WTC11 (cell line): Measurements from ENCODE around the gene GPR3. TPM values are rescaled to one million over a fixed set of nuclear protein-coding genes. Genes with fewer than 3 reads are reported as not detected.
A peak's percentile ranks its signal among the peaks of the same experiment; 100 is the strongest.

Experiments
- ATAC-seq: fragments of 200-7000 bp; cut with Tn5 transposase; 2 replicates; pipeline ENCODE4 v1.10.0; 2021; ENCODE audit warnings: mild to moderate bottlenecking, moderate library complexity
- CTCF ChIA-PET: fragments of 300-600 bp; sonication (Branson Sonifier 250); formaldehyde crosslinking; loops from one replicate; lab custom pipeline; 2021; ENCODE audit warnings: antibody characterized with exemption; lab: Charles Lee
- POLR2A ChIA-PET: fragments of 350-600 bp; sonication (Branson Sonifier 250); formaldehyde crosslinking; loops from one replicate; lab custom pipeline; 2021; ENCODE audit warnings: antibody characterized with exemption; lab: Charles Lee
- DNase-seq: peaks from one replicate; pipeline ENCODE4 v3.0.0; 2021; ENCODE audit warnings: low spot score
- H3K27ac Mint-ChIP-seq: 2 replicates; pipeline ENCODE4 v1.8.0; 2021; ENCODE audit warnings: mixed read lengths
- H3K27me3 Mint-ChIP-seq: 2 replicates; pipeline ENCODE4 v1.8.0; 2021; ENCODE audit warnings: low read depth, mild to moderate bottlenecking, moderate library complexity, mixed read lengths
- H3K36me3 Mint-ChIP-seq: 2 replicates; pipeline ENCODE4 v1.8.0; 2021; ENCODE audit warnings: mixed read lengths
- H3K4me1 Mint-ChIP-seq: 2 replicates; pipeline ENCODE4 v1.8.0; 2022; ENCODE audit warnings: mixed read lengths
- H3K4me3 Mint-ChIP-seq: 2 replicates; pipeline ENCODE4 v1.8.0; 2021; ENCODE audit warnings: mild to moderate bottlenecking, moderate library complexity, mixed read lengths
- H3K9me3 Mint-ChIP-seq: 2 replicates; pipeline ENCODE4 v1.8.0; 2021; ENCODE audit warnings: mixed read lengths
- ATF1 ChIP-seq: sonication (generic); formaldehyde crosslinking; IDR thresholded peaks from 2 replicates; pipeline ENCODE4 v1.8.1; 2023; ENCODE audit warnings: mild to moderate bottlenecking, moderate library complexity, missing genetic modification reagents
- CBFB ChIP-seq: sonication (generic); formaldehyde crosslinking; IDR thresholded peaks from 2 replicates; pipeline ENCODE4 v1.8.1; 2022; ENCODE audit warnings: mild to moderate bottlenecking, low read depth, missing genetic modification reagents
- CREB1 ChIP-seq: sonication (generic); formaldehyde crosslinking; IDR thresholded peaks from 2 replicates; pipeline ENCODE4 v1.8.0; 2023; ENCODE audit warnings: mild to moderate bottlenecking, missing genetic modification reagents
- CREM ChIP-seq: sonication (generic); formaldehyde crosslinking; IDR thresholded peaks from 2 replicates; pipeline ENCODE4 v1.8.1; 2022; ENCODE audit warnings: mild to moderate bottlenecking, missing genetic modification reagents, moderate library complexity
- ESRRA ChIP-seq: sonication (generic); formaldehyde crosslinking; IDR thresholded peaks from 2 replicates; pipeline ENCODE4 v1.8.1; 2022; ENCODE audit warnings: mild to moderate bottlenecking, missing genetic modification reagents, borderline replicate concordance
- GRHL2 ChIP-seq: fragments of 250-450 bp; sonication (Bioruptor Pico); IDR thresholded peaks from 2 replicates; pipeline ENCODE4 v1.8.0; 2022; ENCODE audit warnings: mild to moderate bottlenecking, moderate library complexity; ENCODE audit not compliant: insufficient replicate concordance, severe bottlenecking
- JAZF1 ChIP-seq: fragments of 250-450 bp; sonication (Bioruptor Pico); IDR thresholded peaks from 2 replicates; pipeline ENCODE4 v1.9.0; 2021; ENCODE audit warnings: moderate library complexity, mild to moderate bottlenecking, inconsistent platforms
- RORB ChIP-seq: fragments of 250-450 bp; sonication (Bioruptor Pico); IDR thresholded peaks from 2 replicates; pipeline ENCODE4 v1.9.0; 2021; ENCODE audit warnings: mild to moderate bottlenecking
- SMAD3 ChIP-seq: sonication (generic); formaldehyde crosslinking; IDR thresholded peaks from 2 replicates; pipeline ENCODE4 v1.8.0; 2022; ENCODE audit warnings: missing genetic modification reagents, mild to moderate bottlenecking, borderline replicate concordance
- TEAD4 ChIP-seq: sonication (generic); formaldehyde crosslinking; IDR thresholded peaks from 2 replicates; pipeline ENCODE4 v1.8.0; 2022; ENCODE audit warnings: mild to moderate bottlenecking, missing genetic modification reagents
- TP53 ChIP-seq: sonication (generic); formaldehyde crosslinking; IDR thresholded peaks from 2 replicates; pipeline ENCODE4 v1.8.1; 2023; ENCODE audit warnings: mild to moderate bottlenecking, missing genetic modification reagents
- ZBTB21 ChIP-seq: sonication (generic); formaldehyde crosslinking; IDR thresholded peaks from 2 replicates; pipeline ENCODE4 v1.8.1; 2023; ENCODE audit warnings: mild to moderate bottlenecking, missing genetic modification reagents, borderline replicate concordance
- ZNF263 ChIP-seq: sonication (generic); formaldehyde crosslinking; IDR thresholded peaks from 2 replicates; pipeline ENCODE4 v1.8.1; 2022; ENCODE audit warnings: low read depth, mild to moderate bottlenecking, moderate library complexity, missing genetic modification reagents
- total RNA-seq: library from RNA; stranded (reverse); gene quantifications from 3 replicates; pipeline ENCODE4 v1.2.3, GENCODE V29; 2021
- TF ChIP-seq, protein P1 (sequence below): sonication (generic); formaldehyde crosslinking; conservative IDR thresholded peaks from 2 replicates; pipeline ENCODE4 v1.8.1; 2022; ENCODE audit warnings: mild to moderate bottlenecking, missing genetic modification reagents
- TF ChIP-seq, protein P2 (sequence below): sonication (generic); formaldehyde crosslinking; IDR thresholded peaks from 2 replicates; pipeline ENCODE4 v1.8.1; 2022; ENCODE audit warnings: low read depth, mild to moderate bottlenecking, moderate library complexity, missing genetic modification reagents, borderline replicate concordance
- TF ChIP-seq, protein P3 (sequence below): sonication (generic); formaldehyde crosslinking; IDR thresholded peaks from 2 replicates; pipeline ENCODE4 v1.8.1; 2023; ENCODE audit warnings: mild to moderate bottlenecking, missing genetic modification reagents, borderline replicate concordance
- TF ChIP-seq, protein P4 (sequence below): sonication (generic); formaldehyde crosslinking; IDR thresholded peaks from 2 replicates; pipeline ENCODE4 v1.8.1; 2023; ENCODE audit warnings: mild to moderate bottlenecking, missing genetic modification reagents

GPR3 gene
- total RNA-seq, 1 experiment from 2014 or later: 12.4 TPM

DNA sequence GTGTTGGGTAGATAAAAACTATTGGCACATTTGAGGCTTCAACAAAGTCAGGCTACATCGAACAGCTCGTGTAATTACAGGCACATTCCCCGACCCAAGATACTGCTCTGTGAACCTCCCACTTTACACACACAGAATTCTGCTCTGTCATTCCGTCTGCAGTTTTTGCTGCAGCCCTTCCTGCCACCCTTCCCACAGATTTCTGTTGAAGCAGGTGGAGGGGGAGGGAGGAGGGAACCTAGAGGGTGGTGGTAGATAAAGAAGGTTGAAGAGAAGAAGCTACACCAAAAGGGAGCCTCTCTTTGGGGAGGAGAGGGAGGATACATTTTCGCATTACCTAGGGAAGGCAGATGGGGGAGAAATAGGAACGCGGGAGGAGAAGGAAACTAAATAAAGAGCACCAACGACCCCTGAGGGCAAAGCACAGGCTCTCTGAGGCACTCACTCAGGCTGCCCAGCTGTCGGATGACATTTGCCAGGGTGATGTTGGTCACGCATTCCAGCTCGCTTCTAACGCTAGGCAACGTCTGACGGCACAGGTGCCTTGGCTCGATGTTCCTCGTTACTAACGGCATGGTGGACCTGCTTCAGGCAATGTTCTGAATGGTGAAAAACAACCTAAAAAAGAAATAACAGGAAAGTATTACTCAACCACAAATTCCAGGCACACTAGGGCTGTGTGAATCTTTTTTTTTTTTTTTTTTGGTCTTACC is 36.0 kb downstream of the GPR3 start (continued):
- TF ChIP-seq SMAD3 (CRISPR knock-in tag) (no peak), ATF1 (CRISPR knock-in tag) (no peak), ESRRA (CRISPR knock-in tag) (no peak), TEAD4 (CRISPR knock-in tag) (no peak)
- TF ChIP-seq, protein P1, sequence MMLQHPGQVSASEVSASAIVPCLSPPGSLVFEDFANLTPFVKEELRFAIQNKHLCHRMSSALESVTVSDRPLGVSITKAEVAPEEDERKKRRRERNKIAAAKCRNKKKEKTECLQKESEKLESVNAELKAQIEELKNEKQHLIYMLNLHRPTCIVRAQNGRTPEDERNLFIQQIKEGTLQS (CRISPR knock-in tag): no peak
- TF ChIP-seq, protein P2, sequence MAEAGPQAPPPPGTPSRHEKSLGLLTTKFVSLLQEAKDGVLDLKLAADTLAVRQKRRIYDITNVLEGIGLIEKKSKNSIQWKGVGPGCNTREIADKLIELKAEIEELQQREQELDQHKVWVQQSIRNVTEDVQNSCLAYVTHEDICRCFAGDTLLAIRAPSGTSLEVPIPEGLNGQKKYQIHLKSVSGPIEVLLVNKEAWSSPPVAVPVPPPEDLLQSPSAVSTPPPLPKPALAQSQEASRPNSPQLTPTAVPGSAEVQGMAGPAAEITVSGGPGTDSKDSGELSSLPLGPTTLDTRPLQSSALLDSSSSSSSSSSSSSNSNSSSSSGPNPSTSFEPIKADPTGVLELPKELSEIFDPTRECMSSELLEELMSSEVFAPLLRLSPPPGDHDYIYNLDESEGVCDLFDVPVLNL (CRISPR knock-in tag): no peak

DNA sequence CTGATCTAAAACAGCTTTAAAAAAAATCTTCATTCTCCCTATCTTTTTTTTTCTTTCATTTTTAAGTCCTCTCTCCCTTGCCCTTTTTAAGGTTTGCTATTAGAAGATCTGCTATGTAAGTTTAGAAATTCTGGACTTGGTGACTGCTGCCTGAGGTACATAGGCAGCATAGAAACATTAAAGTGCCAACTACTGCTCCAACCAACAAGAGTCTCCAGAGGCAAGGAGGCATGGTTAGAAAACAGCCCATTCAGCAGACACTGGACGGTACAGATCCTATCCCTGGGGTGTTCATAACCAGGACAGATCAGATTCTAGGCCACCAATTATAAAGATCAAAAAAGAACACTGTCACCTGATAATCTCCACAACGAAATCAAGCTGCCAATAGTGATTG is 36.6 kb downstream of the GPR3 start:
- TF ChIP-seq CREM (CRISPR knock-in tag) (no peak), JAZF1 (CRISPR knock-in tag) (no peak), CREB1 (CRISPR knock-in tag) (no peak), CBFB (CRISPR knock-in tag) (no peak), GRHL2 (CRISPR knock-in tag) (no peak), ZNF263 (no peak), TP53 (CRISPR knock-in tag) (no peak), ZBTB21 (CRISPR knock-in tag) (no peak), RORB (CRISPR knock-in tag) (no peak)
- TF ChIP-seq, protein P3, sequence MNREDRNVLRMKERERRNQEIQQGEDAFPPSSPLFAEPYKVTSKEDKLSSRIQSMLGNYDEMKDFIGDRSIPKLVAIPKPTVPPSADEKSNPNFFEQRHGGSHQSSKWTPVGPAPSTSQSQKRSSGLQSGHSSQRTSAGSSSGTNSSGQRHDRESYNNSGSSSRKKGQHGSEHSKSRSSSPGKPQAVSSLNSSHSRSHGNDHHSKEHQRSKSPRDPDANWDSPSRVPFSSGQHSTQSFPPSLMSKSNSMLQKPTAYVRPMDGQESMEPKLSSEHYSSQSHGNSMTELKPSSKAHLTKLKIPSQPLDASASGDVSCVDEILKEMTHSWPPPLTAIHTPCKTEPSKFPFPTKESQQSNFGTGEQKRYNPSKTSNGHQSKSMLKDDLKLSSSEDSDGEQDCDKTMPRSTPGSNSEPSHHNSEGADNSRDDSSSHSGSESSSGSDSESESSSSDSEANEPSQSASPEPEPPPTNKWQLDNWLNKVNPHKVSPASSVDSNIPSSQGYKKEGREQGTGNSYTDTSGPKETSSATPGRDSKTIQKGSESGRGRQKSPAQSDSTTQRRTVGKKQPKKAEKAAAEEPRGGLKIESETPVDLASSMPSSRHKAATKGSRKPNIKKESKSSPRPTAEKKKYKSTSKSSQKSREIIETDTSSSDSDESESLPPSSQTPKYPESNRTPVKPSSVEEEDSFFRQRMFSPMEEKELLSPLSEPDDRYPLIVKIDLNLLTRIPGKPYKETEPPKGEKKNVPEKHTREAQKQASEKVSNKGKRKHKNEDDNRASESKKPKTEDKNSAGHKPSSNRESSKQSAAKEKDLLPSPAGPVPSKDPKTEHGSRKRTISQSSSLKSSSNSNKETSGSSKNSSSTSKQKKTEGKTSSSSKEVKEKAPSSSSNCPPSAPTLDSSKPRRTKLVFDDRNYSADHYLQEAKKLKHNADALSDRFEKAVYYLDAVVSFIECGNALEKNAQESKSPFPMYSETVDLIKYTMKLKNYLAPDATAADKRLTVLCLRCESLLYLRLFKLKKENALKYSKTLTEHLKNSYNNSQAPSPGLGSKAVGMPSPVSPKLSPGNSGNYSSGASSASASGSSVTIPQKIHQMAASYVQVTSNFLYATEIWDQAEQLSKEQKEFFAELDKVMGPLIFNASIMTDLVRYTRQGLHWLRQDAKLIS: no peak
- TF ChIP-seq, protein P4, sequence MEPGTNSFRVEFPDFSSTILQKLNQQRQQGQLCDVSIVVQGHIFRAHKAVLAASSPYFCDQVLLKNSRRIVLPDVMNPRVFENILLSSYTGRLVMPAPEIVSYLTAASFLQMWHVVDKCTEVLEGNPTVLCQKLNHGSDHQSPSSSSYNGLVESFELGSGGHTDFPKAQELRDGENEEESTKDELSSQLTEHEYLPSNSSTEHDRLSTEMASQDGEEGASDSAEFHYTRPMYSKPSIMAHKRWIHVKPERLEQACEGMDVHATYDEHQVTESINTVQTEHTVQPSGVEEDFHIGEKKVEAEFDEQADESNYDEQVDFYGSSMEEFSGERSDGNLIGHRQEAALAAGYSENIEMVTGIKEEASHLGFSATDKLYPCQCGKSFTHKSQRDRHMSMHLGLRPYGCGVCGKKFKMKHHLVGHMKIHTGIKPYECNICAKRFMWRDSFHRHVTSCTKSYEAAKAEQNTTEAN (CRISPR knock-in tag): no peak

More for the DNA sequence above, 36.6 kb downstream of the GPR3 start:
- ATAC-seq: no peak
- peak overlapping the region; percentile 98 for H3K27ac Mint-ChIP-seq
- H3K27me3 Mint-ChIP-seq: no peaks in the 10 kb centered on the region
- H3K4me3 Mint-ChIP-seq: peak overlapping the region; percentile 7
- no peaks in the 10 kb centered on the region for H3K9me3 Mint-ChIP-seq
- peaks cover 21% of the 10 kb centered on the region for H3K36me3 Mint-ChIP-seq
- peaks cover 78% of the 10 kb centered on the region for H3K4me1 Mint-ChIP-seq
- CTCF ChIA-PET: interaction anchor here (0.7 to 4.6 kb wide), 11 partner anchors 8 to 178 kb away, joined by 3 to 30 read pairs (median 8); no protein-coding TSS in a partner anchor
- no peak for DNase-seq
- POLR2A ChIA-PET: interaction anchor here (0.8 to 2.1 kb wide), 5 partner anchors 9 to 59 kb away, joined by 3 to 8 read pairs (median 4); no protein-coding TSS in a partner anchor
